GM18909 (cell line): ENCODE data around the gene DOCK9.
A peak's percentile ranks its signal among the peaks of the same experiment; 100 is the strongest.
"Not testable (repeated sequence)": the region's sequence is repeated elsewhere in the genome, so short reads cannot be mapped to it uniquely, and the experiment has no call there.

Experiments used
- ATAC-seq: cut with Tn5 transposase; IDR thresholded peaks from one replicate; pipeline ENCODE4 v1.9.1; 2021; ENCODE audit warnings: mild to moderate bottlenecking; ENCODE audit not compliant: unreplicated experiment, poor library complexity

Gene DOCK9

DNA sequence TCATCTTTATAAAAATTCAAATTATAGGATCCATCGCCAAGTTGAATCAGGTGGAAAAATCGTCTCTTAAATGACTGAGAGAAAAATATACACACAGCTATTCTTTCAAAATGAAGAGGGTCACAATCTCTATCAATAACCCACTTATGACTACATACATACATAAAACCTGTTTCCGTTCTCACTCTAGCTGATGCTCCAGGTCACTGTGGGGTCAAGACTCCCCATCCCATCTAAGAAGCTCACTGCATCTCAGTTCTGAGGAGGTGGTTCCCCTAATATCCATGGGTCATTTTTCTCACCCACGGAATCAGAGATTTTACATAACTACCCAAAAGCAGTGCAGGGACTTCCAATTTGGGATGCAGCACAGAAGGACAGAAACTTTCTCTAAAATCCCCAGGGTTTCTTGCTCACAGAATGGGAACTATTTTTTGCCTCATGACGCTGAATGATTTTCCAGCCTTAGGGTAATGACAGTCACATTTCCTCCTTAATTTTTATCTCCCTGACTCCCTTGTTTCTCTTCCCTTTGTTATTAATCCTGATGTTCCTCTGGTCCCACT is 56.8 kb downstream of the DOCK9 start:
- no peak for ATAC-seq

DNA sequence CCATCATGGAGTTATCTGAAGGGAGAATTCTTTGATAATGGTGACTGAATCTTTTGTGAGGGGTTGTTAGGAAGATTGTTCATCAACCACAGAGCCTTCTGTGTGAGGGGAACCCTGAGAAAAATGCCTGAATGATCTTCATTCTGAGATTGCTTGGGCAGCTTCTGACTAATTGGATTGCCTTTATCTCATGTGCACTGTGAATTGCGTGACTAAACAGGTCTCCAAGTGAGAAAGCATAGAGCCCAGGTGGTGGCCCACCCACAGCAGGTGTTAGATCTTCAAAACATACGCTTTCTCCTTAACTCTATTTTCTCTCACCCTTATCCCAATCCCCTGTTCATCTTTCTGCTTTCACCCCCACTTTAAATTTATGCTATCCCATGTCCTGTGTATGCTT is 58.3 kb downstream of the DOCK9 start:
- ATAC-seq, result no peak

DNA sequence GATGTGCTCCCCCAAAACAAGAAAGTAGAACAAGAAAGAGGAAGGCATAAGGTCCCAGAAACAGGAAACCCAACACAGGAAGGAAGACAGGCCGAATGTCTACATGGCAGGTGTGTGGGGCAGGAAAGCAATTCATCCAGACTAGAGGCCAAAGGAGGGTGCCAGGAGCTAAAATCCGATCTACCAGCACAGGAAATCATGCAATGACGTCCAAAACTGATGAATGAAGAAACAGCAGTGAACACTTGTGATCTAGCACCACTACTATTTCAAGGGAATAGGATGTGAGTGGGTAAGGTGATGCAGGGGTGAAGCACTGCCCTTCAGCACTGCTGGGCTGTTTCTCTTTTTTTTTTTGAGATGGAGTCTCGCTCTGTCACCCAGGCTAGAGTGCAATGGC is 59.1 kb downstream of the DOCK9 start:
- ATAC-seq, result no peak

- ATAC-seq, result no peak
Measured at GRCh38 chr13:98917116-98917515, 60.7 kb downstream of the DOCK9 start.

- ATAC-seq, result no peak
Measured at GRCh38 chr13:98916403-98916802, 61.5 kb downstream of the DOCK9 start.

DNA sequence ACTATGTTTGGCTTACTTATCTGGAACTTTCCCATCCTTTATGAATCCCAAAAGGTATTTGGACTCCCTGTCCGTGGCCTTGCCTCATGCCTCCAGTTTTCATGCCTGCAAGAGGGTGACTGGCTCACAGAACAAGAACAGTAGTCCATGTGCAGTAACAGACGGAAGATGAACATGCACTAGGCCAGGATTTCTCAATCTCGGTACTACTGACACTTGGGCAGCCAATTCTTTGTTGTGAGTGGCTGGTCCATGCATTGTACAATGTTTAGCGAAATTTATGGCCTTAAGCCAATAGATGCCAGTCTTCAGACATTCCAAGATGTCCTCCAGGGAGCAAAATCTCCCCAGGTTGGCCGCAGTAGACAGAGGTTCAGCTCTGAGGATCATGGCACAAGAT is 61.9 kb downstream of the DOCK9 start:
- ATAC-seq, result no peak

- no peak for ATAC-seq
Measured at GRCh38 chr13:98915563-98915962, 62.3 kb downstream of the DOCK9 start.

DNA sequence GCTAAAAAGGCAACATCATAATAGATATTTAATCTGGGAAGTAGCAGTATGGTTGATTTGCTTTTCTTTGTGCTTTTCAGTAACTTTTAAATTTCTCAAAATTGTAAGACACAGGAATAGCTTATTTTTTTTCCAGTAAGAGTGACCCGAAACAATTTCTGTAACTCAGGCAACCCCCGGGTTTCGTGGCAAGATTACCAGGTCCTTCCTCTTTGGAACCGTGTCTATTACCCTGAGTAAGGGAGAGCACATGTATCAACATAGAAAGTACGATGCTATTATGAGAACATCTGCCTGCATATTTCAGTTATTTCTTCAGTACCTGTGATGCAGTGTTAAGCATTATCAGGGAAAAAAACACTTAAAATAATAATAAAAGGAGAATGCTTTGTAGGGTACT is 64.1 kb downstream of the DOCK9 start:
- no peak for ATAC-seq

DNA sequence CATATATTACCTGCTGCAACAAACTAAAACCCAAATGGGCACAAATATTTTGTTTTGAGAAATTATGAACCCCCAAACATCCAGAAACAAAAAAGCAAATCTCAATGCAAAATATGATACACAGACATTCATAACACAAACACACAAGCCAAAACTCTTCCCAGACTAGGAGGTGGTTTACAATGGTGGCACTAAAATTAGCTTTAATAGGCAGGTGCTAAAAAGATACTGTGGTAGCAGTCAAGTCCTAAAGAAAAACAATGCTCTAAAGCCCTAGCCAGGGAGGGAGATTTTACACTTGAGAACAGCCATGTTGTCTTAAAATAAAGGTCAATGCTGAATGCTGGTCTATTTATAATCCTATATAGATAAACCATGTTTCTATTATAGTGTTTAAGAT is 65.0 kb downstream of the DOCK9 start:
- no peak for ATAC-seq

DNA sequence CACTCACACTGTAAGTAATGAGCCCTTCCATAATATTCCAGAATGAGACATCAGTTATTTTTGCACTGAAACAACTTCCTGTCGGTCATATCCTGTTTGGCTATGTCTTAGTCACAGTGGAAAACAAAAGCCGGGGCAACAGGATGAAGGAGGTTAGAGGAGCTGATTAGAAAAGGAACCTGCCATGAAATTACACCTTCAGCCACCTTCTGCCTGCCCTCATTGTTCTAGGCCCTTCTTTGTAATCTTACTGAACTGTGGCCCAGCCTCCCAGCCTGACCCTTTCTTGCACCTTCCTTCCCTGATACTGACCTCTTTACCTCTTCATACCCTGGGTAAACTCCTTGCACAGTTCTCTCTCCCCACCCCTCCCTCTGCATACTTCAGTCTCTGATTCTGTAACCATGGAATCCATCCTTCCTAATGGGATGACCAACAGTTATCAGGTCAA is 67.3 kb downstream of the DOCK9 start:
- ATAC-seq, result peak; percentile 43

- ATAC-seq, result no peak
Measured at GRCh38 chr13:98909016-98909415, 68.8 kb downstream of the DOCK9 start.

- ATAC-seq, result no peak
Measured at GRCh38 chr13:98906746-98907502, 70.9 kb downstream of the DOCK9 start.

DNA sequence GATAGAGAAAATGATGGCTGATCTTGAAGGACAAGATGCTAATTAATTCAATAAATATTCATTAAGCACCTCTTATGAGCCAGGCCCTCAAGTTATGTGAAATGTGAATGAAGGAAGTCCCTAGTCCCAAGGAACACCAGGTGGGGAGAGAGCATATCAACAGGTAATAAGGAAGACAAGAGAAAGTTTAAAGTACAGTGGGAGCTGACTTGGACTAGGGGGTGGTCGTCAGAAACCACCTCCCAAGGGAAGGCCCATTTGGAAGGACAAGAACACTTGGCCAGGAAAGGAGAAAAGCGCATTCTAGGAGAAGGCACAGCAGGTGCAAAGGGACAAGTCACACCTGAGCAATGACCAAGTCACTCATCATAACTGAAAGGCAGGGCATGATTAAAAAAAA is 72.7 kb downstream of the DOCK9 start:
- no peak for ATAC-seq

DNA sequence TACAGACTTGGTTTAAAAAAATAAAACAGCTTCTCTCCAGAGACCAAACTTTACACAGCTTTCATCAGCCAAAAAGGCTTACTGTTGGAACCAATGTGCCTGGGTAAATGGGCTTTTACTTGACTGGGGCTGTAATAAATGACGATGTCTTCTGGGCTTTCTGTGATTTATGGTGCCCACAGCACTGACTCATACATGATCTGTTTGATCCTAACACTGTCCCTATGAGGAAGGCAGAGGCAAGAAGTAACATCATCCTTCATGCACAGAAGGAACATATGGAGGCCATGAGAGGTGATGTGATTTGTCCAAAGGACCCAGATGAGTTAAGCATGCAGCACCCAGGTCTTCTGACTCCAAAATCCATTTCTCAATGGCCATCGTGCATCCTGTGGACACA is 77.4 kb downstream of the DOCK9 start:
- ATAC-seq, result no peak

- no peak for ATAC-seq
Measured at GRCh38 chr13:98897706-98898105, 80.2 kb downstream of the DOCK9 start.

DNA sequence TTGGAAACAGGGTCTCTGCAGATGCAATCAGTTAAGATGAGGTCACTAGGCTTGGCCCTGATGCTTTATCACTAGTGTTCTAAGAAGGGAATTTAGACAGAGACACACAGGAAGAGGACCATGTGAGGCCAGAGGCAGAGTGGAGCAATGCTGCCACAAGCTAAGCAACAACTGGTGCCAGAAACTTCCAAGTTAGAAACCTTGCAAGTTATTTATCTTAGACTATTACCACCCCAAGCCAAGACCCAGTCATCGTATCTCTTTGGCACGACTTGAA is 81.1 kb downstream of the DOCK9 start:
- no peak for ATAC-seq

DNA sequence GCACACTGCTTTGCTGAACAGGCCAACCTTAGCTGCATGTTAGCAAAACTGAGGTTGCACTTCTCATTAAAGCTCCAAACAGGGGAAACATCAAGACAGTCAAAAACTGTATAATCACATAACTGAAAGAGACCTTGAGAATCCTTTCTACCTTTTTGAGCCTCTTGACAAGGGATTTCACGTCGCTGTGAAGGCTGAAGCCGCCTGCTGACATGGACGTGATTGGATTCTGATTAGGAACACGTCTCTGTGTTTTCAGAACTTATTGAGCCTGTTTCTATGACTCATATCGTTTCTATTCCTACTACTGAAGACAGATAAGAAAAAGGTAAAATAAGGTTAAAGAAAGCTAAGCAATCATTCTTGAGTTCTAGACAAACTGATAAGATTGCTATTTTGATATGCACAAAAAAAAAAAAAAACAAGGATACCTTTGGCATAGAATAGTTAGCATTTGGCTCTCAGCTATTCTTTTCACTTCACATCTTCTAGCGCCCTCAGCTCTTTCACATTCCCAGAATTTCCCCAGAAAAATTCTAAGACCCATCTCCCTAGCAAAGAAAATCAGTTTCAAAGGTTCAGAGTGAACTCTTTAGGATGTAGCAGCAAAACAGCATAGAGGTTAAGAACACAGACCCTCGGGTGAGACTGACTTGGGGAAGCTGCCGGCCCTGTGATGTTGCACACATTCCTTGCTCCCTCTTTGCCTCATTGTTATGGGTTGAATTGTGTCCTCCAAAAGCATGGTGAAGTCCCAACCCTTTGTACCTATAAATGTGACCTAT is 81.6 kb downstream of the DOCK9 start:
- no peak for ATAC-seq

GRCh38 chr13:98894814-98895213 is 83.0 kb downstream of the DOCK9 start:
- ATAC-seq, result not testable (repeated sequence)

DNA sequence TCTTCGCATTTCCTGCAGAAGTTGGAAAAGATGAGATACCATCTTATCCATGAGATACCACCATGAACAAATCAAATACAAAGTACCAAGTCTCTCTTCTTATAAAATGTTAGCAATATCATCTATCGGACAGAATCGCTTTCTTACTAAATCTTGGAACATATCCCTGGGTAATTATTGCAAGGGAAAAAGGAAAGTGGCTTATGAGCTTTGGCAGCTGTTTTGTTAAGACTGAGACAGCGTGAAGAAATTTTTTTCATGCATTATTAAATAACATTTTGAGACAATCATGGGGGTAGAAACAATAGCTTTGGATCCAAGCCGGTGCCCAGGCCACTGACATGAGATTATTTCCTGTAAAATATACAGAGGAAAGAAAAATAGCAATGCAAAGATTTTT is 84.5 kb downstream of the DOCK9 start:
- ATAC-seq, result no peak

DNA sequence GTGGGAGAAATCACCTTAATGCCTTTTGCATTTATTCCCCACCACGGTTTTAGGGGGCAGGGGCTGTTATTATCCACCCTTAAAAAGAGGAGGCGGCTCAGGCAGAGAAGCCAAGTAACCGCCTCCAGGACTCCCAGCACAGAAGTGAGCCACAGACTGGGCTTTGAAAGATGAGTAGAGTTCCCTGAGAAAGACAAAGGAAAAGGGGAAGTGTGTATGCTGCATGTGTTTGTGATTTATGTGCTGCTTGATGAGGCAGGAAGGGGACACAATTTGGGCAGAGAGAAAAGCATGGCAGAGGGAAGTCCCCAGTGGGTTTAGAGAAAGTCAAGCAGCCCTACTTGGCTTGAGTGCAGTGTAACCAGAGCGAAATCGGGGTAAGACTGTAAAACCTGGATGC is 85.0 kb downstream of the DOCK9 start:
- no peak for ATAC-seq

DNA sequence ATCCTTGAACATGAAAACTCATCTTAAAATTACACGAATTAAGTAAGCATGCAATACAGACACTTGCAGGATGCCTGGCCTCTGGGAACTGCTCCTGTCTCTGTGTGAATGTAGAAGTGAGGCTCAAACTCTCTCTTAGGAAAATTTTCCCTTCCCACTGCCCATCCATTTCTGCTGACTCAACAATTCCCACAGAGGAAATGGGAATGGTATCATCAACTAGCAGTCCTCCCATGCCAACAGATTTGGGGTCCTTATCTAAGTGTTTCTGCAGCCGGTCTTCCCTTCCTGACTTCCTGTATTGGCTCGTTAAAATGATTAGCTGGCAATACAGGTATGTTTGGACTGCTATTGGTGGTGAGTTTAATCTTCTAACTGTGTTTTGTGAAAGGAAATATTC is 85.8 kb downstream of the DOCK9 start:
- ATAC-seq, result no peak

DNA sequence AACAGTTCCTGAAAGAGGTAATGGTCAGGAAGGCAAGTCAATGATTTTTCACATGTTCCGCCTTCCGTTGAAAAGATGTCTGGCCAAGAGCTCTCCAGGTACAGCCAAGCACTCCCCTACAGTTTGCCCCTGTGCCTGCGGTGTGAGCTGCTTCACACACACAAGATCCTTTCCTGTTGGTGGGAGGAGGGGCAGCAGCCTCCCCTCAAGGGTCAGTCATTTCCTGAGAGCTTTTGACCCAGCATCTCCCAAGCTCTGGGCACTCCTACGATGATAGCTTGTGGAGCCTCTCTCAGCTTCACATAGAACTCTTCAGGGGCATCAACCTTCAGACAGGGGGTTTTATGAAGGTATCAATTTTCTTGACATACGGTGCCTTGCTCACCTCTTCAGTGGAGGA is 86.9 kb downstream of the DOCK9 start:
- ATAC-seq, result no peak
